Panc1 (cell line): ENCODE measurements around the gene SCD. TPM values are rescaled to one million over a fixed set of nuclear protein-coding genes. Genes with fewer than 3 reads are reported as not detected.

ENCODE experiments used
- ATAC-seq: fragments of 200-7000 bp; cut with Tn5 transposase; 2 replicates; pipeline ENCODE4 v1.9.1; 2020; ENCODE audit warnings: mild to moderate bottlenecking, moderate library complexity
- BruUV-seq: library from RNA; stranded (reverse); fragments of 400-500 nt; replicated peaks from 2 replicates; lab custom pipeline; 2021; lab: Mats Ljungman, UMichigan
- CTCF ChIA-PET: fragments of 300-600 bp; sonication (Branson Sonifier 250); formaldehyde crosslinking; loops from one replicate; lab custom pipeline; 2022; ENCODE audit warnings: antibody characterized with exemption; lab: Charles Lee
- POLR2A ChIA-PET: fragments of 300-600 bp; sonication (Branson Sonifier 250); formaldehyde crosslinking; loops from one replicate; lab custom pipeline; 2022; ENCODE audit warnings: antibody characterized with exemption; lab: Charles Lee
- DNase-seq: peaks from one replicate; pipeline ENCODE4 v3.0.0-alpha.2; 2010; ENCODE audit warnings: low read depth, low spot score
- H3K27ac ChIP-seq: 2 replicates; pipeline ENCODE4 v1.5.1; 2011; ENCODE audit warnings: mild to moderate bottlenecking, low read length, inconsistent platforms
- H3K27me3 ChIP-seq: fragments of 200-500 bp; sonication (Bioruptor generic); 2 replicates; pipeline ENCODE4 v1.6.0; 2014; ENCODE audit warnings: low read length, inconsistent platforms; ENCODE audit not compliant: control insufficient read depth, insufficient read depth
- H3K36me3 ChIP-seq: fragments of 200-500 bp; sonication (Bioruptor generic); 2 replicates; pipeline ENCODE4 v1.5.1; 2014; ENCODE audit warnings: inconsistent platforms, mild to moderate bottlenecking, low read length, moderate library complexity; ENCODE audit not compliant: control insufficient read depth, insufficient read depth
- H3K4me1 ChIP-seq: 2 replicates; pipeline ENCODE4 v1.5.1; 2011; ENCODE audit warnings: inconsistent platforms, mild to moderate bottlenecking, low read length, moderate library complexity; ENCODE audit not compliant: control insufficient read depth, insufficient read depth
- H3K4me3 ChIP-seq, 2 experiments: 2 replicates each; pipeline ENCODE4 v1.5.1; 2011 to 2012; ENCODE audit warnings: low read depth in 2 of 2, low read length in 2 of 2, mild to moderate bottlenecking in 2 of 2, inconsistent platforms in 1 of 2, moderate library complexity in 1 of 2
- H3K9me3 ChIP-seq: fragments of 200-500 bp; sonication (Bioruptor generic); 2 replicates; pipeline ENCODE4 v1.5.1; 2014; ENCODE audit warnings: low read depth, mild to moderate bottlenecking, inconsistent platforms, low read length, moderate library complexity; ENCODE audit not compliant: control insufficient read depth, insufficient read depth
- POLR2AphosphoS5 ChIP-seq: IDR thresholded peaks from 2 replicates; pipeline ENCODE4 v1.6.1; 2012; ENCODE audit warnings: mild to moderate bottlenecking, low read depth, low read length, moderate library complexity
- SIN3A ChIP-seq: IDR thresholded peaks from 2 replicates; pipeline ENCODE4 v1.6.1; 2012; ENCODE audit warnings: low read depth, mild to moderate bottlenecking, low read length, moderate library complexity, borderline replicate concordance; ENCODE audit not compliant: insufficient read depth
- TCF7L2 ChIP-seq: IDR thresholded peaks from 2 replicates; pipeline ENCODE4 v1.6.1; 2011; ENCODE audit warnings: mild to moderate bottlenecking, low read depth, low read length, inconsistent platforms
- in situ Hi-C: cut with HindIII; loops from 2 replicates; pipeline ENCODE4 v1.10.0; 2016; ENCODE audit warnings: low sequenced_read_pairs, low pct_unique_long_range_greater_than_20kb
- intact Hi-C: fragments of 100-400 bp; cut with micrococcal nuclease; formaldehyde crosslinking; loops from one replicate; pipeline ENCODE4 v1.10.0; 2022; ENCODE audit not compliant: unreplicated experiment
- total RNA-seq: library from RNA; stranded (reverse); gene quantifications from one replicate; pipeline ENCODE4 v1.2.1, GENCODE V29; 2021; ENCODE audit not compliant: unreplicated experiment
- TF ChIP-seq, protein P1 (sequence below), 2 experiments: IDR thresholded peaks; 2 replicates each; pipeline ENCODE4 v1.6.1; 2011 to 2012; ENCODE audit warnings: low read depth in 2 of 2, control low read depth in 1 of 2, low read length in 1 of 2, mild to moderate bottlenecking in 1 of 2, moderate library complexity in 1 of 2; ENCODE audit not compliant: insufficient read depth in 1 of 2
- TF ChIP-seq, protein P2 (sequence below): fragments of 450-650 bp; IDR thresholded peaks from 2 replicates; pipeline ENCODE4 v1.5.1; 2017; ENCODE audit warnings: mild to moderate bottlenecking

Gene SCD
- total RNA-seq, 1 experiment from 2014 or later = 1,345 TPM

DNA sequence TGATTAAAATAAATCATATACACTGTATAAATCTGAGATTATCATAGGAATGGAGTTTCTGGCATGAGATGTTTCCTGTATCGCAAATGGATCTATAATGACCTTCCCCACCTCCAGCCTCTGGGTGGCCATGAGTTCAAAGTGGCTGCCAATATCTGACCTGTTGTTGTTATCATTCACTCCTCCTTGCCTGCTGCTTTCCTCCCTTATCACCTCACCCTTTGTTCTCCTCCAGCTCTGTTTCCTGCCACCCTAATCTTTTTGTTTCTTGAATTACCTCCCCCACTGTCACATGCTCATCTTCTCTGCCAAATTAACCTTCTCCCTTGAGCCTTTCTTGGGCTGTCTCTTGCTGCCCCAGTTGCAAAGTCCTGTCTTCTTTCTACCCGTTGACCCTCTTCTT lies 12.0 kb downstream of the SCD start:
- TF ChIP-seq, protein P1, sequence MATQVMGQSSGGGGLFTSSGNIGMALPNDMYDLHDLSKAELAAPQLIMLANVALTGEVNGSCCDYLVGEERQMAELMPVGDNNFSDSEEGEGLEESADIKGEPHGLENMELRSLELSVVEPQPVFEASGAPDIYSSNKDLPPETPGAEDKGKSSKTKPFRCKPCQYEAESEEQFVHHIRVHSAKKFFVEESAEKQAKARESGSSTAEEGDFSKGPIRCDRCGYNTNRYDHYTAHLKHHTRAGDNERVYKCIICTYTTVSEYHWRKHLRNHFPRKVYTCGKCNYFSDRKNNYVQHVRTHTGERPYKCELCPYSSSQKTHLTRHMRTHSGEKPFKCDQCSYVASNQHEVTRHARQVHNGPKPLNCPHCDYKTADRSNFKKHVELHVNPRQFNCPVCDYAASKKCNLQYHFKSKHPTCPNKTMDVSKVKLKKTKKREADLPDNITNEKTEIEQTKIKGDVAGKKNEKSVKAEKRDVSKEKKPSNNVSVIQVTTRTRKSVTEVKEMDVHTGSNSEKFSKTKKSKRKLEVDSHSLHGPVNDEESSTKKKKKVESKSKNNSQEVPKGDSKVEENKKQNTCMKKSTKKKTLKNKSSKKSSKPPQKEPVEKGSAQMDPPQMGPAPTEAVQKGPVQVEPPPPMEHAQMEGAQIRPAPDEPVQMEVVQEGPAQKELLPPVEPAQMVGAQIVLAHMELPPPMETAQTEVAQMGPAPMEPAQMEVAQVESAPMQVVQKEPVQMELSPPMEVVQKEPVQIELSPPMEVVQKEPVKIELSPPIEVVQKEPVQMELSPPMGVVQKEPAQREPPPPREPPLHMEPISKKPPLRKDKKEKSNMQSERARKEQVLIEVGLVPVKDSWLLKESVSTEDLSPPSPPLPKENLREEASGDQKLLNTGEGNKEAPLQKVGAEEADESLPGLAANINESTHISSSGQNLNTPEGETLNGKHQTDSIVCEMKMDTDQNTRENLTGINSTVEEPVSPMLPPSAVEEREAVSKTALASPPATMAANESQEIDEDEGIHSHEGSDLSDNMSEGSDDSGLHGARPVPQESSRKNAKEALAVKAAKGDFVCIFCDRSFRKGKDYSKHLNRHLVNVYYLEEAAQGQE (IDR thresholded peaks at IDR 0.05; ENCODE audit: insufficient read depth in 1 of 2, low read depth in 2 of 2, low read length in 1 of 2) = no peak
- TF ChIP-seq, protein P2, sequence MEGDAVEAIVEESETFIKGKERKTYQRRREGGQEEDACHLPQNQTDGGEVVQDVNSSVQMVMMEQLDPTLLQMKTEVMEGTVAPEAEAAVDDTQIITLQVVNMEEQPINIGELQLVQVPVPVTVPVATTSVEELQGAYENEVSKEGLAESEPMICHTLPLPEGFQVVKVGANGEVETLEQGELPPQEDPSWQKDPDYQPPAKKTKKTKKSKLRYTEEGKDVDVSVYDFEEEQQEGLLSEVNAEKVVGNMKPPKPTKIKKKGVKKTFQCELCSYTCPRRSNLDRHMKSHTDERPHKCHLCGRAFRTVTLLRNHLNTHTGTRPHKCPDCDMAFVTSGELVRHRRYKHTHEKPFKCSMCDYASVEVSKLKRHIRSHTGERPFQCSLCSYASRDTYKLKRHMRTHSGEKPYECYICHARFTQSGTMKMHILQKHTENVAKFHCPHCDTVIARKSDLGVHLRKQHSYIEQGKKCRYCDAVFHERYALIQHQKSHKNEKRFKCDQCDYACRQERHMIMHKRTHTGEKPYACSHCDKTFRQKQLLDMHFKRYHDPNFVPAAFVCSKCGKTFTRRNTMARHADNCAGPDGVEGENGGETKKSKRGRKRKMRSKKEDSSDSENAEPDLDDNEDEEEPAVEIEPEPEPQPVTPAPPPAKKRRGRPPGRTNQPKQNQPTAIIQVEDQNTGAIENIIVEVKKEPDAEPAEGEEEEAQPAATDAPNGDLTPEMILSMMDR = no peak
- TF ChIP-seq TCF7L2 (no peak), SIN3A (no peak), POLR2AphosphoS5 (no peak; the same call in 1 of the 2 replicates)
- ATAC-seq (no peak), DNase-seq (no peak)
- in situ Hi-C loops = no loop called here
- H3K27ac ChIP-seq = peak overlapping the region; percentile 74
- H3K9me3 ChIP-seq = no peaks in the 10 kb centered on the region
- H3K27me3 ChIP-seq = no peaks in the 10 kb centered on the region
- H3K4me1 ChIP-seq = peaks cover 87% of the 10 kb centered on the region
- H3K4me3 ChIP-seq = no peak overlapping the region
- CTCF ChIA-PET = no interaction called here
- H3K36me3 ChIP-seq = peaks cover 42% of the 10 kb centered on the region
- POLR2A ChIA-PET = no interaction called here
- intact Hi-C loops = no loop called here
- BruUV-seq = no TSS peak

DNA sequence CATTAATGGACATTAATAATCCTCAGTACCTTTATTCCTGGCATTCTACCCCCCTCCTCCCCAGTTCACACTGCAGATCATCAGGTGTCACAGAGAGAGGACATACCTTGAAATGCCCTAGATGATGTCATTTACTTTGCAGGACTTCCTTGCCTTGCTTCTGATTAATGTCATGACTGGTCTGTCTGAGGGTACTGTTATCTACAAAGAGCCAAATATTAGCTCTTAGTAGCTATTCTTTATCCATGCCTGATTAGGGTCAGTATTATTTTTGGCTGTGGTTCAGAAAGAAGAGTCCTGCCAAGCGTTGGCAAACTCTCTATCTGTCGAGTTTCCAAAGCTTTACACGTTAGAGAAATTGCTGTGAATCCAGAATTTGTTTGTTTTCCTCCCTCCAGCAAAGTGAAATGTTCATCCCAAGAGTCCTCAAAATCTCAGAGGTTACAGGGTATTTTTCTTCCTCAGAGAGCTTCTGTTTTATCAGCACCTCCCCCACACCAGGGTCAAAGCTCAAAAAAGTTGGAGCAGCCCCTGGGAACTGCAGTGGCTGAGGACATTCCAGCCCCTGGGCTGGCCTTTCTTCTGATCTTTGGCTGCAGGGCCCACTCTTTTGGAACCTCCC lies 12.6 kb downstream of the SCD start:
- DNase-seq = no peak
- no peak for ATAC-seq
- peaks cover 89% of the 10 kb centered on the region for H3K4me1 ChIP-seq
- in situ Hi-C loops (no loop called here), intact Hi-C loops (no loop called here)
- TF ChIP-seq, protein P2 = no peak
- TF ChIP-seq SIN3A (no peak), TCF7L2 (no peak), POLR2AphosphoS5 (no peak)
- TF ChIP-seq, protein P1 (IDR thresholded peaks at IDR 0.05; ENCODE audit: insufficient read depth in 1 of 2, low read depth in 2 of 2, low read length in 1 of 2) = no peak
- CTCF ChIA-PET = no interaction called here
- H3K4me3 ChIP-seq = no peak overlapping the region
- H3K9me3 ChIP-seq = no peaks in the 10 kb centered on the region
- peaks cover 36% of the 10 kb centered on the region for H3K36me3 ChIP-seq
- H3K27me3 ChIP-seq = no peaks in the 10 kb centered on the region
- peak overlapping the region; percentile 74 for H3K27ac ChIP-seq
- BruUV-seq = no TSS peak
- POLR2A ChIA-PET = interaction anchor here (0.9 kb wide), 1 partner anchor 13 kb away, joined by 4 read pairs; no protein-coding TSS in a partner anchor
